Motor neuron (in vitro differentiated cells): ENCODE measurements around the gene PRDM16. TPM values are rescaled to one million over a fixed set of nuclear protein-coding genes. Genes with fewer than 3 reads are reported as not detected.
A peak's percentile ranks its signal among the peaks of the same experiment; 100 is the strongest.

ENCODE experiments used
- ATAC-seq, 8 experiments: fragments of 200-7000 bp; cut with Tn5 transposase; replicated peaks in 6 of 8; 2 replicates each; pipeline ENCODE4 v1.8.0; 2021; ENCODE audit warnings: mild to moderate bottlenecking in 8 of 8, moderate library complexity in 8 of 8
- H3K27ac ChIP-seq, 2 donors: fragments of 250-450 bp; sonication (Bioruptor Pico); 2 replicates each; pipeline ENCODE4 v1.9.0; 2021; ENCODE audit warnings: antibody characterized with exemption in 2 of 2, mild to moderate bottlenecking in 2 of 2, moderate library complexity in 1 of 2
- H3K4me1 ChIP-seq, 2 donors: fragments of 250-450 bp; sonication (Bioruptor Pico); replicated peaks in 1 of 2; 2 replicates each; pipeline ENCODE4 v1.6.1; 2021; ENCODE audit warnings: antibody characterized with exemption in 2 of 2, mild to moderate bottlenecking in 2 of 2, moderate library complexity in 1 of 2
- H3K4me3 ChIP-seq, 5 donors: fragments of 250-450 bp; sonication (Bioruptor Pico); 2 replicates each; pipeline ENCODE4 v1.9.0; 2021; ENCODE audit warnings: antibody characterized with exemption in 5 of 5, mild to moderate bottlenecking in 5 of 5, moderate library complexity in 4 of 5
- WGBS, 10 experiments: fragments of 450-650 bp; shearing (Covaris generic); methylation state at CpG; one replicate each; pipeline ENCODE4 v1.0.0; 2022; 5-methylcytosine and 5-hydroxymethylcytosine counted together
- in situ Hi-C, 9 experiments: fragments of 400-800 bp; cut with MboI; loops; one replicate each; pipeline ENCODE4 v1.15.0; 2021; ENCODE audit warnings: low sequenced_read_pairs in 9 of 9, low pct_unique_long_range_greater_than_20kb in 2 of 9; ENCODE audit not compliant: unreplicated experiment in 9 of 9
- total RNA-seq, 8 experiments: library from RNA; unstranded; fragments of 300-600 nt; gene quantifications; 2 replicates each; pipeline versions ENCODE4 v1.2.3 to v1.2.4, GENCODE V29; 2022

PRDM16 gene
- total RNA-seq, 8 experiments from 2014 or later, result 0.18 to 2.9 (median 0.42) TPM

DNA sequence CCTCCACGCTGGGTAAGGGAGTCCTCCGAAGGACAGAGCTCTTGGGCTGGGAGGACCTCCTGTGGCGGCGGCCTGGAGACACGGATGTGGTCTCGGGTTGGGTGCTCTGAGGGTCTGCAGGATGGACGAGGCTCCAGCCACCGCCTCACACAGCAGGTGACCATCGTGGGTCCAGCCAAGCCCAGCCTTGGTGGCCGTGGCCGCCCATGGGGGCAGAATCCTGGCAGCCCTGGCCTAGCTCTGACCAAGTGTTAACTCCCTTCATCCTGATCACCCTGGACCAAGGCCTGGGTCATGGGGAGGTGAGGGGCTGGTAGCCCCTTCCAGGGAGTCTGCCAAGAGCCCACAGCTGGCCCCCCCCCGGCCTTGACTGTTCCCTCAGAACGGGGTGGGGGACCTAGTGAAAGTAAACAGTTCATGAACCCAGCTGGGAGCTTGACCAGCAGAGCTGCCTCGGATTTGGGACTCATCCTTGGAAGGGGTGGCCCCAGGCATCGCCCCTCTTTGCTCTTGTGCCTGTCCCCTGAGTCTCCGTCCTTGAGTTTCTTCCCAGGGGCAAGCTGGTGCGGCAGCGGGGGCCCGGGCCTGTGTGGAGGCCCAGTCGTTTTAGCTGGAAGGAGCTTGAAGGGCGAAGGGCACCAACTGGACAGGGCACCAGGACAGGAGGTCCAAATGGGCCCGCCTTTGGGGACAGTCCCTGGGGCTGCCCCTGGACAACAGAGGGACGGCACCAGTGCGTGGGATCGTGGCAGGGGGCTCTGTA, 403.3 kb downstream of the PRDM16 start:
- WGBS, 10 experiments, result 48 to 100% (median 70%) methylated on average over 1 to 11 of the region's 25 CpGs; no CpG with 5 or more reads in 3 of the 10 experiments
- no peak overlapping the region for H3K4me3 ChIP-seq
- in situ Hi-C loops, result no loop called here
- H3K27ac ChIP-seq, result peak overlapping the region; percentile 73 to 91
- H3K4me1 ChIP-seq, result peaks cover 19 to 24% of the 10 kb centered on the region in 2 donors
- no peak for ATAC-seq

DNA sequence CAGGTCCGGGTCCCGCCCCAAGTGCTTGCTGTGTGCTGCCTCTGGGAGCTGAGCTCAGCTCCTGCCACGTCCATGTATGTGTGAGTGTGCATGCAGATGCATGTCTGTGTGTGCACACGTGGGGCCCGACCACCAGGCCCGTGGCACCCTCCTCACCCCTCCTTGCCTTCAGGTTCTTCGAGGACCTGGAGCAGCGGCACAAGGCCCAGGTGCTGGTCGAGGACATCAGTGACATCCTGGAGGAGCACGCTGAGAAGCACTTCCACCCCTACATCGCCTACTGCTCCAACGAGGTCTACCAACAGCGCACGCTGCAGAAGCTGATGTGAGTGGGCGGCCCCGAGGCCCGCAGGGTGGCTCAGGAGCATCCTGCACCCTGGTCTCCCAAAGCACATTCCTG, 403.9 kb downstream of the PRDM16 start:
- WGBS, 10 experiments, result 71 to 94% (median 92%) methylated on average over 2 to 7 of the region's 17 CpGs; no CpG with 5 or more reads in 6 of the 10 experiments
- no peak overlapping the region for H3K27ac ChIP-seq
- no peak for ATAC-seq
- H3K4me1 ChIP-seq, result peaks cover 19 to 24% of the 10 kb centered on the region in 2 donors
- in situ Hi-C loops, result no loop called here
- H3K4me3 ChIP-seq, result no peak overlapping the region

- H3K27ac ChIP-seq, result no peak overlapping the region
- H3K4me3 ChIP-seq, result no peak overlapping the region
- in situ Hi-C loops, result no loop called here
- WGBS, 10 experiments, result 0 to 94% (median 76%) methylated on average over 1 to 19 of the region's 20 CpGs; no CpG with 5 or more reads in 4 of the 10 experiments
- peaks cover 19 to 24% of the 10 kb centered on the region in 2 donors for H3K4me1 ChIP-seq
- ATAC-seq, result peak in 1 of 8 experiments; percentile 22
Measured at GRCh38 chr1:3473381-3473844, 404.4 kb downstream of the PRDM16 start.

- in situ Hi-C loops, result no loop called here
- ATAC-seq, result no peak
- 16 to 100% (median 95%) methylated on average over 2 to 7 of the region's 8 CpGs; no CpG with 5 or more reads in 5 of the 10 experiments for WGBS, 10 experiments
- Histone ChIP-seq H3K27ac (no peak overlapping the region), H3K4me1 (peaks cover 19 to 24% of the 10 kb centered on the region in 2 donors), H3K4me3 (no peak overlapping the region)
Measured at GRCh38 chr1:3474016-3474415, 405.0 kb downstream of the PRDM16 start.

GRCh38 chr1:3474421-3474820, 405.4 kb downstream of the PRDM16 start:
- 0 to 70% (median 0%) methylated on average over 1 to 5 of the region's 10 CpGs; no CpG with 5 or more reads in 5 of the 10 experiments for WGBS, 10 experiments
- in situ Hi-C loops, result no loop called here
- Histone ChIP-seq H3K4me3 (no peak overlapping the region), H3K27ac (no peak overlapping the region), H3K4me1 (peaks cover 19 to 24% of the 10 kb centered on the region in 2 donors)
- ATAC-seq, result no peak

- in situ Hi-C loops, result no loop called here
- 83 to 96% (median 95%) methylated on average over 1 to 8 of the region's 14 CpGs; no CpG with 5 or more reads in 7 of the 10 experiments for WGBS, 10 experiments
- no peak for ATAC-seq
- Histone ChIP-seq H3K27ac (no peak overlapping the region), H3K4me3 (no peak overlapping the region), H3K4me1 (peaks cover 15 to 21% of the 10 kb centered on the region in 2 donors)
Measured at GRCh38 chr1:3475839-3476573, 407.0 kb downstream of the PRDM16 start.

DNA sequence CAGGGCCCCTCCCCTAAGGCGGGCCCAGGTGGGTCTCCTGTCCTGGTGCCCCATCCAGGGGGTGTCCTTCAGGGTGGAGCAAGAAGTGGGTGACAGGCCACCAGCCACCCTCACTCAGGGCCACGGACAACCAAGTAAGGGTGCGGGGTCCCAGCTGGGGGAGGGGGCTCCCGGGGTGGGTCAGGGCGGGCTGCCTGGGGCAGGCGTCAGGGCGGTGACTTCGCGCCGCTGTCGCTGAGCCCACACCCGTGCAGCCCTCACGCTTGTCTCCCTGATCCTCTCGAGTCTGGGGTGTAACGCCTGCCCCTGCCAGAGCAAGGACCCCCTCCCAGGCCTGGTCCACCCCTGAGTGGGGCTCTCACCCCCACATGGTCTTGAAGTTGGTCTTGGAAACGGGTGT, 407.7 kb downstream of the PRDM16 start:
- no peak overlapping the region for H3K4me3 ChIP-seq
- in situ Hi-C loops, result no loop called here
- no peak for ATAC-seq
- H3K27ac ChIP-seq, result no peak overlapping the region
- H3K4me1 ChIP-seq, result peaks cover 8 to 14% of the 10 kb centered on the region in 2 donors
- 89% methylated on average over 6 of the region's 16 CpGs; no CpG with 5 or more reads in 9 of the 10 experiments for WGBS, 10 experiments

GRCh38 chr1:3477241-3477995, 408.4 kb downstream of the PRDM16 start:
- in situ Hi-C loops, result no loop called here
- Histone ChIP-seq H3K27ac (no peak overlapping the region), H3K4me1 (peaks cover 3 to 7% of the 10 kb centered on the region in 2 donors), H3K4me3 (no peak overlapping the region)
- WGBS, 10 experiments, result 80 to 100% (median 90%) methylated on average over 1 to 2 of the region's 28 CpGs; no CpG with 5 or more reads in 6 of the 10 experiments
- no peak for ATAC-seq

DNA sequence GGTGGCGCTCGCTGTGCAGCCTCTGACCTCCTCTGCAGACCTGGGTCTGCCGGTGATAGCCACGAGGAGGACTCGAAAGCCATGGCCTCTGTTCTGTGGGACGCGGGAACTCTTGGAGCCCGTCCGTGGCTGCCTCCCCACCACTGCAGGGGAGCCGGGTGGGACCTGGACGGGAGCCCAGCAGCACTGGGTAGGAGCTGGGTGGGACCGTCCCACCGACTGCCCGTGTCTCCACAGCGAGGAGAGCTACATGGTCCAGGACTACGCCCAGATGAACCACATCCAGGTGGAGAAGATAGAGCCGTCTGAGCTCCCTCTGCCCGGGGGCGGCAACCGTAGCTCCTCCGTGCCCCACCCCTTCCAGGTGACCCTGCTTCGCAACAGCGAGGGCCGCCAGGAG, 409.2 kb downstream of the PRDM16 start:
- no peak for ATAC-seq
- H3K27ac ChIP-seq, result no peak overlapping the region
- 60 to 92% (median 90%) methylated on average over 2 to 5 of the region's 24 CpGs; no CpG with 5 or more reads in 7 of the 10 experiments for WGBS, 10 experiments
- in situ Hi-C loops, result no loop called here
- peaks cover 2 to 5% of the 10 kb centered on the region in 2 donors for H3K4me1 ChIP-seq
- no peak overlapping the region for H3K4me3 ChIP-seq

DNA sequence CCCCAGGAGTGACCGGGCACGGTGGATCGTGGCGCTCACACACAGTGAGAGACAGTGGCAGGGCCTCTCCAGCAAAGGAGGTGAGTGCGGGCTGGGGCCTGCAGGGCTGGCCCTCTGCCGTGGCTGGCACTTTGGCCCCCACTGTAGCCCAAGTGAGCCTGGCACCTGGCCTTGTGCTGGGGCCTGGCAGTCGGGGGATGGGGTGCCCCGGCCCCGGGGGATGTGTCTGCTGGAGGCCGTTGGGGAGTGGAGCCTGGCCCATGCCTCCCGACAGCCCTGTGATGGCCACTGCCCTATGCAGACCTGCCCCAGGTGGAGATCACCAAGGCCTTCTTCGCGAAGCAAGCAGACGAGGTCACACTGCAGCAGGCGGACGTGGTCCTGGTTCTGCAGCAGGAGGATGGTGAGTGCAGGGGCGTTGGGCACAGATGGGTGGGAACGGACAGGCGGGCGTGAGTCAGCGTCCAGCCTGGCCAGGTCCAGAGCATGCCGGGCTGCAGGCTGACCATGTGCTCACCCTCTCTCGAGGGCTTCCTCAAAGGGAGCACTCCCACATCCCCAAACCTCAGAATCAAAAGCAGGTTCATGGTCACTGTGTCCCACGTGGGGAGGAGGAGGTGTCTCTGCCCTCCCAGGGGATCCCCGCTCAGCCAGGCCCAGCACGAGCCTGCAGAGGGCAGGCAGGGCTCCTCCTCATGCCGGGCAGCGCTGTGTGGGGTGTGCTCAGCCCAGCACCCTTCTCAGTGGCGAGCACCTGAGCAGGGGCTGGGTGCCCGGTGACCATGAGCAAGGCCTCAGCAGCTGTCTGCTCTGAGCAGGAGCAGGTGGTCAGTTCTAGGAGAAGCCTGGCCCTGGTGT, 410.7 kb downstream of the PRDM16 start:
- no peak overlapping the region for H3K27ac ChIP-seq
- 50 to 100% (median 69%) methylated on average over 2 to 9 of the region's 30 CpGs; no CpG with 5 or more reads in 5 of the 10 experiments for WGBS, 10 experiments
- in situ Hi-C loops, result no loop called here
- no peak for ATAC-seq
- H3K4me1 ChIP-seq, result peaks cover 0 to 9% of the 10 kb centered on the region in 2 donors
- no peak overlapping the region for H3K4me3 ChIP-seq

DNA sequence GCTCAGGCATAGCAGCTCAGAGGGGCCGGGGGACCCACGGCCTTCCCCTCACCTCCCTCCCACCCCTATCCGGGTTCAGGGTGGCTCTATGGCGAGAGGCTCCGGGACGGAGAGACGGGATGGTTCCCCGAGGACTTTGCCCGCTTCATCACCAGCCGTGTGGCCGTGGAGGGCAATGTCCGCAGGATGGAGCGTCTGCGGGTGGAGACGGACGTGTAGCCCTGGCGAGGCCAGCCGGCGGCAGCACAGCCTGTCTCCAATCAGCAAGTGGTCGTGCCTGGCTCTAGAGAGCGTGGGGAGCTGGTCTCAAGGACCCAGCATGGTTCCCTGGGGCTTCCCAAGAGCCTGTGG, 411.3 kb downstream of the PRDM16 start:
- no peak for ATAC-seq
- WGBS, 10 experiments, result 90 to 100% (median 90%) methylated on average over 1 to 4 of the region's 21 CpGs; no CpG with 5 or more reads in 7 of the 10 experiments
- peaks cover 0 to 9% of the 10 kb centered on the region in 2 donors for H3K4me1 ChIP-seq
- no peak overlapping the region for H3K27ac ChIP-seq
- no peak overlapping the region for H3K4me3 ChIP-seq
- in situ Hi-C loops, result no loop called here

GRCh38 chr1:3481046-3481445, 412.0 kb downstream of the PRDM16 start:
- no peak for ATAC-seq
- WGBS, 10 experiments, result 0 to 81% (median 64%) methylated on average over 1 to 9 of the region's 15 CpGs; no CpG with 5 or more reads in 6 of the 10 experiments
- H3K27ac ChIP-seq, result no peak overlapping the region
- no peak overlapping the region for H3K4me3 ChIP-seq
- in situ Hi-C loops, result no loop called here
- peaks cover 0 to 9% of the 10 kb centered on the region in 2 donors for H3K4me1 ChIP-seq
